Esophagus muscularis mucosa (tissue), 4 donors: ENCODE results near the gene MRPS2. TPM values are rescaled to one million over a fixed set of nuclear protein-coding genes. Genes with fewer than 3 reads are reported as not detected.
A peak's percentile ranks its signal among the peaks of the same experiment; 100 is the strongest.
"Not testable (repeated sequence)": the region's sequence is repeated elsewhere in the genome, so short reads cannot be mapped to it uniquely, and the experiment has no call there.

Experiments used
- DNase-seq: peaks from one replicate; pipeline ENCODE4 v3.0.0-alpha.2; 2017; ENCODE audit errors: extremely low spot score
- H3K27ac ChIP-seq, 4 donors: fragments of 200-600 bp; sonication (generic); replicated peaks in 1 of 4; 1 replicate in 3 of 4; 2 replicates in 1 of 4; pipeline ENCODE4 v1.5.1; 2016 to 2019; ENCODE audit warnings: mild to moderate bottlenecking in 1 of 4
- H3K27me3 ChIP-seq, 4 donors: fragments of 200-600 bp; sonication (generic); one replicate each; pipeline versions ENCODE4 v1.5.1 to v1.6.0; 2016 to 2019
- H3K36me3 ChIP-seq, 4 donors: fragments of 200-600 bp; sonication (generic); one replicate each; pipeline ENCODE4 v1.5.1; 2016 to 2019
- H3K4me1 ChIP-seq, 4 donors: fragments of 200-600 bp; sonication (generic); one replicate each; pipeline ENCODE4 v1.5.1; 2016 to 2019
- H3K4me3 ChIP-seq, 4 donors: fragments of 200-600 bp; sonication (generic); 1 replicate in 2 of 4; 2 replicates in 2 of 4; pipeline ENCODE4 v1.5.1; 2016 to 2019; ENCODE audit warnings: mild to moderate bottlenecking in 4 of 4, moderate library complexity in 1 of 4
- H3K9me3 ChIP-seq, 4 donors: fragments of 200-600 bp; sonication (generic); 1 replicate in 3 of 4; 2 replicates in 1 of 4; pipeline ENCODE4 v1.5.1; 2016 to 2019
- CTCF ChIP-seq, 3 experiments: fragments of 200-600 bp in 2 of 3; fragments of 450-650 bp in 1 of 3; sonication (generic) in 2 of 3; IDR thresholded peaks; one replicate each; pipeline ENCODE4 v1.5.1; 2017 to 2019; ENCODE audit warnings: antibody characterized with exemption in 3 of 3, mild to moderate bottlenecking in 2 of 3, moderate library complexity in 1 of 3
- EP300 ChIP-seq: sonication (generic); formaldehyde crosslinking; IDR thresholded peaks from one replicate; pipeline ENCODE4 v1.6.1; 2017; ENCODE audit warnings: antibody characterized with exemption
- POLR2A ChIP-seq: fragments of 450-650 bp; IDR thresholded peaks from one replicate; pipeline ENCODE4 v1.6.1; 2017; ENCODE audit warnings: antibody characterized with exemption, moderate library complexity, mild to moderate bottlenecking, low read depth
- POLR2AphosphoS5 ChIP-seq, 2 donors: sonication (generic); formaldehyde crosslinking; IDR thresholded peaks; one replicate each; pipeline ENCODE4 v1.6.1; 2017; ENCODE audit warnings: antibody characterized with exemption in 2 of 2
- WGBS: methylation state at CpG from one replicate; pipeline ENCODE4 v1.1.5; 2018; 5-methylcytosine and 5-hydroxymethylcytosine counted together
- intact Hi-C: fragments of 100-400 bp; cut with DNase I; formaldehyde crosslinking; loops from one replicate; pipeline ENCODE4 v1.15.1; 2023
- total RNA-seq, 4 donors: library from RNA; depleted of rRNA; stranded (reverse); fragments of >200 nt; gene quantifications; one replicate each; pipeline versions ENCODE4 v1.1.0 to v1.2.1, GENCODE V29; 2016

The MRPS2 gene
- 10 to 100 TPM; 19.5 to 47.3 (median 37.9) TPM for total RNA-seq

GRCh38 chr9:135500525-135501260 is at the start of gene MRPS2:
TSS of gene MRPS2 (plus strand) at chr9:135500682. CDS start at chr9:135500711, 29 bp downstream.
- no peak for TF ChIP-seq EP300
- peak; percentile 55 to 80 for TF ChIP-seq POLR2AphosphoS5 (IDR thresholded peaks at IDR 0.05)
- peak; percentile 87 to 98 (median 90) for TF ChIP-seq CTCF (IDR thresholded peaks at IDR 0.05)
- TF ChIP-seq POLR2A, result no peak
- H3K27ac ChIP-seq, result peak within 1 kb of the TSS; percentile 78 to 85 (median 84)
- H3K36me3 ChIP-seq, result peaks cover 9 to 41% (median 36%) of the 10 kb centered on the region in 4 donors
- intact Hi-C loops, result no loop called here
- no peak for DNase-seq
- H3K4me3 ChIP-seq, result peak within 1 kb of the TSS; percentile 85 to 100 (median 95)
- 0% methylated on average over 9 of the region's 92 CpGs for WGBS
- H3K27me3 ChIP-seq, result no peaks in the 10 kb centered on the region
- H3K4me1 ChIP-seq, result peaks cover 22 to 48% (median 37%) of the 10 kb centered on the region in 4 donors
- H3K9me3 ChIP-seq, result no peaks in the 10 kb centered on the region

- WGBS, result 92% methylated on average over 10 of the region's 10 CpGs
- intact Hi-C loops, result no loop called here
- no peaks in the 10 kb centered on the region for H3K4me1 ChIP-seq
- DNase-seq, result no peak
- peaks cover 0 to 15% (median 9%) of the 10 kb centered on the region in 4 donors for H3K9me3 ChIP-seq
- no peak for TF ChIP-seq CTCF (IDR thresholded peaks at IDR 0.05)
- no peak for TF ChIP-seq POLR2AphosphoS5 (IDR thresholded peaks at IDR 0.05)
- no peak for TF ChIP-seq EP300
- H3K27me3 ChIP-seq, result peaks cover 0 to 36% (median 0%) of the 10 kb centered on the region in 4 donors
- no peaks in the 10 kb centered on the region for H3K36me3 ChIP-seq
- H3K4me3 ChIP-seq, result no peak overlapping the region
- H3K27ac ChIP-seq, result no peak overlapping the region
Observed at GRCh38 chr9:135450956-135451355, 49.5 kb upstream of the MRPS2 start.

GRCh38 chr9:135451909-135452308 is 48.6 kb upstream of the MRPS2 start:
- H3K36me3 ChIP-seq, H3K27ac ChIP-seq, DNase-seq, H3K4me3 ChIP-seq, H3K4me1 ChIP-seq, intact Hi-C loops: not testable (repeated sequence)
- Histone ChIP-seq H3K9me3 (peaks cover 0 to 15% (median 9%) of the 10 kb centered on the region in 4 donors), H3K27me3 (peaks cover 0 to 44% (median 0%) of the 10 kb centered on the region in 4 donors)
- WGBS, result 64% methylated on average over 7 of the region's 7 CpGs

GRCh38 chr9:135454737-135455136 is 45.7 kb upstream of the MRPS2 start:
- H3K27ac ChIP-seq, result no peak overlapping the region
- no peak overlapping the region for H3K4me3 ChIP-seq
- 94% methylated on average over 5 of the region's 5 CpGs for whole genome bisulfite sequencing
- intact Hi-C loops, result no loop called here
- peaks cover 0 to 15% (median 9%) of the 10 kb centered on the region in 4 donors for H3K9me3 ChIP-seq
- TF ChIP-seq EP300 (no peak), POLR2A (no peak), CTCF (IDR thresholded peaks at IDR 0.05) (no peak), POLR2AphosphoS5 (IDR thresholded peaks at IDR 0.05) (no peak)
- no peaks in the 10 kb centered on the region for H3K36me3 ChIP-seq
- H3K4me1 ChIP-seq, result no peaks in the 10 kb centered on the region
- peaks cover 0 to 41% (median 0%) of the 10 kb centered on the region in 4 donors for H3K27me3 ChIP-seq
- DNase-seq, result no peak

- H3K9me3 ChIP-seq, result peaks cover 0 to 15% (median 9%) of the 10 kb centered on the region in 4 donors
- 73% methylated on average over 22 of the region's 23 CpGs for WGBS
- H3K27ac ChIP-seq, result no peak overlapping the region
- H3K4me1 ChIP-seq, result no peaks in the 10 kb centered on the region
- H3K4me3 ChIP-seq, result no peak overlapping the region
- DNase-seq, result no peak
- intact Hi-C loops, result no loop called here
- TF ChIP-seq EP300 (no peak), CTCF (IDR thresholded peaks at IDR 0.05) (no peak), POLR2AphosphoS5 (IDR thresholded peaks at IDR 0.05) (no peak), POLR2A (no peak)
- H3K36me3 ChIP-seq, result no peaks in the 10 kb centered on the region
- peaks cover 0 to 46% (median 0%) of the 10 kb centered on the region in 4 donors for H3K27me3 ChIP-seq
Observed at GRCh38 chr9:135455401-135456030, 45.0 kb upstream of the MRPS2 start.
